ENCODE results near the gene ILDR1.

Gene ILDR1

DNA sequence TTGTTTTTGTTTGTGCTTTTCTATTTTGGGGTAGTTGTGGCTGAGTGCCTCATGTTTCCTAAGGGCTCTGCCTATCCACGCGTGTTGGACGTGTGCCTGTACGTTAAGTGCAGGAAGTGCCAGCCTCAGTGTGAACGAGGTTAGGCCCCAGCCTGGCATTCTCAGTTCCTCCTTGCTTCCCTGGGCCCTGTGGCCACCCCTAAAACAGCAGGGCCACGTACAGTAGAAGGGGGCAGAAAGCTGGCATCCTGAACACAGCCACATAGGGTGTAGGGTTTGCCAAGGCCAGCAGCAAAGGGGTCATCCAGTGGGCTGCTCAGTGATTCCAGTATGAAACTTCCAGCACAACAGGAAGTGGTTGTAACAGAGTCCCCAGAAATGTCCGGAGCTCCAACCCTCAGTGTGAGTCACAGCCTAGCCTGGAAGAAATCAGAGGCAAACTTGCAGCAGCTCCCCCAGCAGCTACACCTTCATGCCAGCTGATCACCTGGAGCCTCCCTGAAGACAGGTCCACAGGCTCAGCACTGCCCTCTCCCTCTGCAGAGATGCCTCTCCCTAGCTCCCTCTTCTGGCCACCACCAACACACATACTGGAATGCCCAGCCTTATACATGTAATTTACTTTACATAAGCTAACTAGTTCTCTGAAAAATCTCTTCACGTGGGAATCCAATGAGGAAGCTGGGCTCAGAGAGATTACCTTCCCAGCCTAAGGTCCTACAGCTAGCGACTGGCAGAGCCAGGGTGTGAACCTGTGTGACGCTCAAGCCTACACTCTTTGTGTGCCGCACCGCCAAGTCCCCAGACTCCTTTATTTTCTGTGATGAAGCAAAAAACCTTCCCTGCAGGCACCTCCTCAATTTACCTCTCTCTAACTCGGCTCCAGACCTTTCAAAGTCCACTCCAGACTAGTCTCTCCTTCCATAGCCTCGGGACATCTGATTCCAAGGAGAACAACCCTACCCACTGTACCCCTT, 26.6 kb downstream of the ILDR1 start:
- Histone ChIP-seq H3K4me1 (ENCODE audit: low read length) (peaks cover 71% of the 10 kb centered on the region), H3K79me2 (ENCODE audit: low read length) (no peaks in the 10 kb centered on the region), H3K27me3 (ENCODE audit: low read depth, low read length) (no peaks in the 10 kb centered on the region), H3K9me3 (ENCODE audit: insufficient read depth, low read length) (no peaks in the 10 kb centered on the region), H2AFZ (ENCODE audit: low read depth, low read length) (peak overlapping the region; percentile 89), H3K27ac (ENCODE audit: low read length) (peak overlapping the region; percentile 62), H4K20me1 (ENCODE audit: insufficient read depth, low read length) (no peaks in the 10 kb centered on the region), H3K36me3 (replicated peaks; ENCODE audit: low read depth, low read length) (no peaks in the 10 kb centered on the region), H3K4me2 (ENCODE audit: low read length) (peak overlapping the region; percentile 71), H3K4me3 (ENCODE audit: low read length) (peak overlapping the region; percentile 43), H3K9ac (ENCODE audit: low read length) (peak overlapping the region; percentile 54)
- no peak for TF ChIP-seq EZH2phosphoT487 (IDR thresholded peaks at IDR 0.05; ENCODE audit: low read depth)
- TF ChIP-seq, protein P1, sequence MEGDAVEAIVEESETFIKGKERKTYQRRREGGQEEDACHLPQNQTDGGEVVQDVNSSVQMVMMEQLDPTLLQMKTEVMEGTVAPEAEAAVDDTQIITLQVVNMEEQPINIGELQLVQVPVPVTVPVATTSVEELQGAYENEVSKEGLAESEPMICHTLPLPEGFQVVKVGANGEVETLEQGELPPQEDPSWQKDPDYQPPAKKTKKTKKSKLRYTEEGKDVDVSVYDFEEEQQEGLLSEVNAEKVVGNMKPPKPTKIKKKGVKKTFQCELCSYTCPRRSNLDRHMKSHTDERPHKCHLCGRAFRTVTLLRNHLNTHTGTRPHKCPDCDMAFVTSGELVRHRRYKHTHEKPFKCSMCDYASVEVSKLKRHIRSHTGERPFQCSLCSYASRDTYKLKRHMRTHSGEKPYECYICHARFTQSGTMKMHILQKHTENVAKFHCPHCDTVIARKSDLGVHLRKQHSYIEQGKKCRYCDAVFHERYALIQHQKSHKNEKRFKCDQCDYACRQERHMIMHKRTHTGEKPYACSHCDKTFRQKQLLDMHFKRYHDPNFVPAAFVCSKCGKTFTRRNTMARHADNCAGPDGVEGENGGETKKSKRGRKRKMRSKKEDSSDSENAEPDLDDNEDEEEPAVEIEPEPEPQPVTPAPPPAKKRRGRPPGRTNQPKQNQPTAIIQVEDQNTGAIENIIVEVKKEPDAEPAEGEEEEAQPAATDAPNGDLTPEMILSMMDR (IDR thresholded peaks at IDR 0.05; ENCODE audit: low read depth, low read length), result peak; percentile 81

DNA sequence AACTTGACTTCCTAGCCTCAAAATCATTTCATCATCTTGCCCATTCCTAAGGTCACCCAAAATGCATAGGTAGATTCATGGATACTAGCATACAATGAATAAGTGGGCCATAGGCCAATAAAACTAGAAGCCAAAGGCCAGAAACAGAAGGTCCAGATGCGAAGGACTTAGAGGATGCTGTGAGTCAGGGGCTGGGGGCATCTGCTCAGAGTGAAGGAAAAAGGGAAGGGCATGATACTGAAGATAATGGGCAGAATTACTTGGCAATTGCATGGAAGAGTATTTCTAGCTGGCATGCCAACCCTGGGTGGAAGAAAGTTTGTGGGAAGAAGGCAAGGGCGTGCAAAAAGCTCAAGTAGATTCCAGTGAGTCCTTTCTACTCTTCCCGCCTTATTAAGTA, 27.5 kb downstream of the ILDR1 start:
- H3K4me2 ChIP-seq (ENCODE audit: low read length), result peak overlapping the region; percentile 71
- no peaks in the 10 kb centered on the region for H3K79me2 ChIP-seq (ENCODE audit: low read length)
- no peaks in the 10 kb centered on the region for H4K20me1 ChIP-seq (ENCODE audit: insufficient read depth, low read length)
- H3K27ac ChIP-seq (ENCODE audit: low read length), result 0 out of 2 replicates have a peak overlapping the region, but pooled peaks have one; percentile 62
- peaks cover 68% of the 10 kb centered on the region for H3K4me1 ChIP-seq (ENCODE audit: low read length)
- no peak overlapping the region for H3K4me3 ChIP-seq (ENCODE audit: low read length)
- H3K36me3 ChIP-seq (replicated peaks; ENCODE audit: low read depth, low read length), result no peaks in the 10 kb centered on the region
- no peak overlapping the region for H2AFZ ChIP-seq (ENCODE audit: low read depth, low read length)
- no peaks in the 10 kb centered on the region for H3K9me3 ChIP-seq (ENCODE audit: insufficient read depth, low read length)
- no peaks in the 10 kb centered on the region for H3K27me3 ChIP-seq (ENCODE audit: low read depth, low read length)
- H3K9ac ChIP-seq (ENCODE audit: low read length), result no peak overlapping the region
- TF ChIP-seq, protein P1 (IDR thresholded peaks at IDR 0.05; ENCODE audit: low read depth, low read length), result no peak
- no peak for TF ChIP-seq EZH2phosphoT487 (IDR thresholded peaks at IDR 0.05; ENCODE audit: low read depth)

DNA sequence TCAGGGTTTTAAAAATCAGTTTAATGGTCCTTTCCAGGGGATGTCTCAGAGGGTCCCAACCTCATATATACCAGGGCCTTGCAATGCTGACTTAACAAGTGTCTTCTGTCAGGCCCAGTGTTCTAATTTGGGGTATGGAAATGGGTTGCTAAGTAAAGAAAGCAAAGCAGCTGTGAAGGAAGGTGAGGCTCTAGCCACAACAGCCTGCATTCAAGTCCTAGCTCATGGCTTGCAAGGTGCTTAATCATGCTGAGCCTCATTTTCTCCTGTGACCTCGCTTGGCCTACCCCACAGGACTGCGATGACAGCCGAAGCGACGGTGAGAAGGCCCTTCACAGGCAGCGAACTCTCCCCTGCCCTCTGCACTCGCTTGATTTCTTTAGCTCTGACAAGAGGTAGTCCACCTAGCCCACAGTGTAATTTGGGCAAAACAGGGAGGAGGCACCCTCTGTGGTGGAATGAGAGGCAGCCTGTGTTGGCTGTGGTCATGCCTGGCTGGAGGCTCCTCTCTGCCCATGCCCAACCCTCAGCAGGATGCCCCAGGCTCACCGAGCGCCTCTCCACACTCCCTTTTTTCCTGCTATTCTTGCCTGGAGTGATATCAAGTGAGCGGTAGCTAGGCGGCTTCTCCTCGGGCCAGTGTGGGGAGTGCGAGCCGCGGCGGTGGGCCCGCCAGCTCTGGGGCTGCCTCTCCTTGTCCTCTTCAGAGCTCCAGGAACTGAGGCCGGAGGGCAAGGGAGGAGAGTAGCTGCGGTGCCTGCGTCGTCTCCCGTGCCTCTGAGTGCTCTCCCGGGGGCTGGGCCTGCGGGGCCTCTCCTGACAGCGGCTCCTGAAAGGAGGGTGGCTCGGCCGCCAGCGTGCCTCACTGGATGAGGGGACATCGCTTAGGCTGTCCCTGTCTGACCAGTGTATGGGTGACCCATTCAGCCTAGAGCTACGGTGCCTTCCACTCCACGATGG, 29.2 kb downstream of the ILDR1 start:
- no peak for TF ChIP-seq EZH2phosphoT487 (IDR thresholded peaks at IDR 0.05; ENCODE audit: low read depth)
- TF ChIP-seq, protein P1 (IDR thresholded peaks at IDR 0.05; ENCODE audit: low read depth, low read length), result no peak
- no peaks in the 10 kb centered on the region for H3K9me3 ChIP-seq (ENCODE audit: insufficient read depth, low read length)
- H3K36me3 ChIP-seq (replicated peaks; ENCODE audit: low read depth, low read length), result no peaks in the 10 kb centered on the region
- no peak overlapping the region for H2AFZ ChIP-seq (ENCODE audit: low read depth, low read length)
- H3K9ac ChIP-seq (ENCODE audit: low read length), result no peak overlapping the region
- no peaks in the 10 kb centered on the region for H3K27me3 ChIP-seq (ENCODE audit: low read depth, low read length)
- H3K27ac ChIP-seq (ENCODE audit: low read length), result no peak overlapping the region
- peaks cover 51% of the 10 kb centered on the region for H3K4me1 ChIP-seq (ENCODE audit: low read length)
- no peak overlapping the region for H3K4me3 ChIP-seq (ENCODE audit: low read length)
- H3K4me2 ChIP-seq (ENCODE audit: low read length), result no peak overlapping the region
- no peaks in the 10 kb centered on the region for H4K20me1 ChIP-seq (ENCODE audit: insufficient read depth, low read length)
- no peaks in the 10 kb centered on the region for H3K79me2 ChIP-seq (ENCODE audit: low read length)

All from OCI-LY3 (cell line).